RWPE1 (cell line): ENCODE measurements around the gene CENPA.

Experiments used
- CTCF ChIA-PET: fragments of 350-600 bp; sonication (Branson Sonifier 250); formaldehyde crosslinking; extraction: SDS; loops from one replicate; lab custom pipeline; 2021; lab: Yijun Ruan, JAX
- POLR2A ChIA-PET: fragments of 400-600 bp; formaldehyde crosslinking; extraction: SDS; loops from one replicate; lab custom pipeline; 2020; ENCODE audit warnings: antibody characterized with exemption; ENCODE audit not compliant: low non-redundant PET; lab: Yijun Ruan, JAX
- DNase-seq: peaks from one replicate; pipeline ENCODE4 v3.0.0; 2012; ENCODE audit warnings: low spot score
- H3K27ac ChIP-seq: fragments of 450-650 bp; 2 replicates; pipeline ENCODE4 v1.5.1; 2017
- CTCF ChIP-seq: fragments of 450-650 bp; conservative IDR thresholded peaks from 2 replicates; pipeline ENCODE4 v1.5.1; 2017; ENCODE audit warnings: low read depth, mild to moderate bottlenecking

Gene CENPA

GRCh38 chr2:26752656-26753055, 33.2 kb upstream of the CENPA start:
- ChIA-PET CTCF (no interaction called here), POLR2A (interaction anchor here (0.6 kb wide), 1 partner anchor 22 kb away, joined by 3 read pairs; no protein-coding TSS in a partner anchor)
- TF ChIP-seq CTCF, result no peak
- no peak overlapping the region for H3K27ac ChIP-seq
- no peak for DNase-seq

- ChIA-PET CTCF (interaction anchor here (1.0 to 1.7 kb wide), 2 partner anchors 17 to 177 kb away, joined by 3 to 5 read pairs; no protein-coding TSS in a partner anchor), POLR2A (no interaction called here)
- TF ChIP-seq CTCF, result no peak
- no peak for DNase-seq
- no peak overlapping the region for H3K27ac ChIP-seq
Measured at GRCh38 chr2:26754539-26754938, 31.3 kb upstream of the CENPA start.

GRCh38 chr2:26754972-26755670, 30.7 kb upstream of the CENPA start:
- ChIA-PET POLR2A (no interaction called here), CTCF (interaction anchor here (1.7 kb wide), 1 partner anchor 16 kb away, joined by 5 read pairs; no protein-coding TSS in a partner anchor)
- TF ChIP-seq CTCF, result no peak
- DNase-seq, result no peak
- H3K27ac ChIP-seq, result no peak overlapping the region

GRCh38 chr2:26756337-26756736, 29.5 kb upstream of the CENPA start:
- DNase-seq, result no peak
- POLR2A ChIA-PET, result no interaction called here
- no peak overlapping the region for H3K27ac ChIP-seq
- no peak for TF ChIP-seq CTCF
- CTCF ChIA-PET, result interaction anchor here (1.7 kb wide), 1 partner anchor 15 kb away, joined by 5 read pairs; no protein-coding TSS in a partner anchor

- DNase-seq, result peak; percentile 70
- peak overlapping the region; percentile 95 for H3K27ac ChIP-seq
- TF ChIP-seq CTCF, result no peak
- POLR2A ChIA-PET, result no interaction called here
- CTCF ChIA-PET, result no interaction called here
Measured at GRCh38 chr2:26757873-26758789, 27.7 kb upstream of the CENPA start.

GRCh38 chr2:26758790-26759321, 27.0 kb upstream of the CENPA start:
- TF ChIP-seq CTCF, result no peak
- peak overlapping the region; percentile 95 for H3K27ac ChIP-seq
- CTCF ChIA-PET, result no interaction called here

More at GRCh38 chr2:26758790-26759321, 27.0 kb upstream of the CENPA start:
- DNase-seq, result no peak
- POLR2A ChIA-PET, result no interaction called here
